HG02678 (cell line): Measurements from ENCODE around the gene MGAT3.
"Not testable (repeated sequence)": the region's sequence is repeated elsewhere in the genome, so short reads cannot be mapped to it uniquely, and the experiment has no call there.

Experiments
- ATAC-seq: cut with Tn5 transposase; IDR thresholded peaks from one replicate; pipeline ENCODE4 v1.9.1; 2021; ENCODE audit warnings: mild to moderate bottlenecking, moderate library complexity; ENCODE audit not compliant: unreplicated experiment

Gene MGAT3

GRCh38 chr22:39456522-39457197 is at the start of gene MGAT3:
MGAT3 (plus strand) TSS chr22:39457012; CDS start chr22:39487348, 30,336 bp downstream.
- ATAC-seq = no peak

- ATAC-seq = no peak
Measured at GRCh38 chr22:39408173-39408572, 48.6 kb upstream of the MGAT3 start.

- ATAC-seq = no peak
Measured at GRCh38 chr22:39408807-39409206, 48.0 kb upstream of the MGAT3 start.

- no peak for ATAC-seq
Measured at GRCh38 chr22:39409516-39410029, 47.2 kb upstream of the MGAT3 start.

- ATAC-seq = no peak
Measured at GRCh38 chr22:39410264-39410663, 46.5 kb upstream of the MGAT3 start.

GRCh38 chr22:39411828-39412365 is 44.9 kb upstream of the MGAT3 start:
- ATAC-seq = not testable (repeated sequence)

- not testable (repeated sequence) for ATAC-seq
Measured at GRCh38 chr22:39413204-39413603, 43.6 kb upstream of the MGAT3 start.

- ATAC-seq = no peak
Measured at GRCh38 chr22:39414377-39414776, 42.4 kb upstream of the MGAT3 start.

- ATAC-seq = no peak
Measured at GRCh38 chr22:39414886-39415285, 41.9 kb upstream of the MGAT3 start.

GRCh38 chr22:39415506-39415905 is 41.3 kb upstream of the MGAT3 start:
- no peak for ATAC-seq

GRCh38 chr22:39416319-39416718 is 40.5 kb upstream of the MGAT3 start:
- ATAC-seq = no peak

- no peak for ATAC-seq
Measured at GRCh38 chr22:39417641-39418040, 39.2 kb upstream of the MGAT3 start.

- no peak for ATAC-seq
Measured at GRCh38 chr22:39418696-39419095, 38.1 kb upstream of the MGAT3 start.

GRCh38 chr22:39419096-39419495 is 37.7 kb upstream of the MGAT3 start:
- no peak for ATAC-seq

- ATAC-seq = no peak
Measured at GRCh38 chr22:39419911-39420310, 36.9 kb upstream of the MGAT3 start.

GRCh38 chr22:39421691-39422090 is 35.1 kb upstream of the MGAT3 start:
- ATAC-seq = no peak

- no peak for ATAC-seq
Measured at GRCh38 chr22:39422101-39422500, 34.7 kb upstream of the MGAT3 start.

- ATAC-seq = no peak
Measured at GRCh38 chr22:39422721-39423120, 34.1 kb upstream of the MGAT3 start.

GRCh38 chr22:39423976-39424375 is 32.8 kb upstream of the MGAT3 start:
- no peak for ATAC-seq

GRCh38 chr22:39426380-39427043 is 30.3 kb upstream of the MGAT3 start:
- ATAC-seq = no peak

GRCh38 chr22:39427751-39428596 is 28.8 kb upstream of the MGAT3 start:
- ATAC-seq = no peak
